Activated CD8-positive, alpha-beta memory T cell treated with anti-CD3 and anti-CD28 coated beads for 48 hours (primary cell): ENCODE results near the gene SNX2.

Experiments used
- DNase-seq, 3 experiments: peaks; one replicate each; pipeline ENCODE4 v3.0.0-alpha.2; 2020; ENCODE audit warnings: low read depth in 2 of 3, low spot score in 2 of 3

The SNX2 gene

GRCh38 chr5:122770477-122770876 lies 4.4 kb upstream of the SNX2 start:
- DNase-seq, result no peak

- DNase-seq, result no peak
Measured at GRCh38 chr5:122772446-122772845, 2.4 kb upstream of the SNX2 start.

- DNase-seq, result no peak
Measured at GRCh38 chr5:122773619-122774018, 1.3 kb upstream of the SNX2 start.

- no peak for DNase-seq
Measured at GRCh38 chr5:122774519-122774860, 390 bp upstream of the SNX2 start.

- no peak for DNase-seq
Measured at GRCh38 chr5:122775550-122776542, 966 bp downstream of the SNX2 start.

- no peak for DNase-seq
Measured at GRCh38 chr5:122778157-122778556, 3.3 kb downstream of the SNX2 start.

- DNase-seq, result no peak
Measured at GRCh38 chr5:122779451-122779850, 4.6 kb downstream of the SNX2 start.

- DNase-seq, result no peak
Measured at GRCh38 chr5:122780296-122780695, 5.4 kb downstream of the SNX2 start.

- no peak for DNase-seq
Measured at GRCh38 chr5:122781465-122781864, 6.6 kb downstream of the SNX2 start.

- no peak for DNase-seq
Measured at GRCh38 chr5:122785294-122785693, 10.4 kb downstream of the SNX2 start.

GRCh38 chr5:122788371-122788770 lies 13.5 kb downstream of the SNX2 start:
- no peak for DNase-seq

GRCh38 chr5:122788996-122789395 lies 14.1 kb downstream of the SNX2 start:
- DNase-seq, result no peak

- no peak for DNase-seq
Measured at GRCh38 chr5:122789461-122790171, 14.7 kb downstream of the SNX2 start.

- no peak for DNase-seq
Measured at GRCh38 chr5:122790354-122791103, 15.6 kb downstream of the SNX2 start.

GRCh38 chr5:122805481-122805880 lies 30.6 kb downstream of the SNX2 start:
- no peak for DNase-seq

GRCh38 chr5:122810405-122810804 lies 35.5 kb downstream of the SNX2 start:
- DNase-seq, result no peak

GRCh38 chr5:122815218-122815767 lies 40.4 kb downstream of the SNX2 start:
- no peak for DNase-seq

- no peak for DNase-seq
Measured at GRCh38 chr5:122816756-122817155, 41.9 kb downstream of the SNX2 start.

GRCh38 chr5:122831984-122832383 lies 57.1 kb downstream of the SNX2 start:
- DNase-seq, result no peak

GRCh38 chr5:122835681-122836080 lies 60.8 kb downstream of the SNX2 start:
- no peak for DNase-seq

- no peak for DNase-seq
Measured at GRCh38 chr5:122836947-122837346, 62.1 kb downstream of the SNX2 start.
